Keratinocyte (primary cell): ENCODE data around the gene DCDC2. TPM values are rescaled to one million over a fixed set of nuclear protein-coding genes. Genes with fewer than 3 reads are reported as not detected.
"Not testable (repeated sequence)": the region's sequence is repeated elsewhere in the genome, so short reads cannot be mapped to it uniquely, and the experiment has no call there.

Experiments
- DNase-seq: peaks from one replicate; pipeline ENCODE4 v3.0.0-alpha.2; 2011; ENCODE audit warnings: low read depth, missing footprints, low spot score
- FAIRE-seq: peaks from 2 replicates; lab custom pipeline; 2011; peaks lifted over from hg19 to GRCh38; lab: Jason Lieb, UNC
- H2AFZ ChIP-seq: 2 replicates; pipeline ENCODE4 v1.6.0; 2012; ENCODE audit warnings: low read length, control low read depth, inconsistent platforms; ENCODE audit not compliant: control insufficient read depth
- H3K27ac ChIP-seq: 2 replicates; pipeline ENCODE4 v1.5.1; 2011; ENCODE audit warnings: low read length; ENCODE audit not compliant: control insufficient read depth, insufficient read depth
- H3K27me3 ChIP-seq: 3 replicates; pipeline ENCODE4 v1.6.0; 2011; ENCODE audit warnings: low read length; ENCODE audit not compliant: control insufficient read depth, insufficient read depth; ENCODE audit errors: extremely low read depth
- H3K36me3 ChIP-seq, 2 experiments: 2 replicates in 1 of 2; 3 replicates in 1 of 2; pipeline ENCODE4 v1.5.1; 2011; ENCODE audit warnings: low read length in 2 of 2, mild to moderate bottlenecking in 1 of 2; ENCODE audit not compliant: control insufficient read depth in 2 of 2, insufficient read depth in 2 of 2; ENCODE audit errors: extremely low read depth in 1 of 2
- H3K4me1 ChIP-seq: 3 replicates; pipeline ENCODE4 v1.5.1; 2011; ENCODE audit warnings: low read length; ENCODE audit not compliant: control insufficient read depth, insufficient read depth; ENCODE audit errors: extremely low read depth
- H3K4me2 ChIP-seq: 3 replicates; pipeline ENCODE4 v1.6.0; 2011; ENCODE audit warnings: low read depth, low read length; ENCODE audit not compliant: control insufficient read depth, insufficient read depth; ENCODE audit errors: extremely low read depth
- H3K4me3 ChIP-seq, 3 experiments: fragments of 200-600 bp in 1 of 3; sonication (generic) in 1 of 3; 2 replicates in 2 of 3; 3 replicates in 1 of 3; pipeline ENCODE4 v1.5.1; 2011 to 2016; ENCODE audit warnings: low read length in 3 of 3, mild to moderate bottlenecking in 3 of 3, control low read depth in 2 of 3, inconsistent platforms in 1 of 3, low read depth in 1 of 3, mixed read lengths in 1 of 3, mixed run types in 1 of 3, moderate library complexity in 1 of 3; ENCODE audit not compliant: control insufficient read depth in 2 of 3, insufficient read depth in 2 of 3; ENCODE audit errors: extremely low read depth in 1 of 3
- H3K79me2 ChIP-seq: 2 replicates; pipeline ENCODE4 v1.6.0; 2012; ENCODE audit warnings: low read length; ENCODE audit not compliant: control insufficient read depth, insufficient read depth
- H3K9ac ChIP-seq: 3 replicates; pipeline ENCODE4 v1.6.0; 2011; ENCODE audit warnings: low read length; ENCODE audit not compliant: control insufficient read depth, insufficient read depth; ENCODE audit errors: extremely low read depth
- H3K9me1 ChIP-seq: 3 replicates; pipeline ENCODE4 v1.6.0; 2011; ENCODE audit warnings: low read length; ENCODE audit not compliant: control insufficient read depth, insufficient read depth; ENCODE audit errors: extremely low read depth
- H3K9me3 ChIP-seq: 2 replicates; pipeline ENCODE4 v1.5.1; 2012; ENCODE audit warnings: low read depth, low read length; ENCODE audit not compliant: control insufficient read depth
- H4K20me1 ChIP-seq: 3 replicates; pipeline ENCODE4 v1.6.0; 2011; ENCODE audit warnings: low read length; ENCODE audit not compliant: control insufficient read depth, insufficient read depth; ENCODE audit errors: extremely low read depth
- CTCF ChIP-seq, 3 experiments: IDR thresholded peaks in 1 of 3; conservative IDR thresholded peaks in 1 of 3; optimal IDR thresholded peaks in 1 of 3; 2 replicates in 2 of 3; 3 replicates in 1 of 3; pipeline versions ENCODE3 to v1.5.1; 2011; ENCODE audit warnings: low read length in 3 of 3, mild to moderate bottlenecking in 3 of 3, moderate library complexity in 2 of 3, control low read depth in 1 of 3, inconsistent platforms in 1 of 3; ENCODE audit not compliant: insufficient read depth in 2 of 3; ENCODE audit errors: extremely low read depth in 1 of 3
- EZH2 ChIP-seq: IDR thresholded peaks from one replicate; pipeline ENCODE4 v1.6.1; 2012; ENCODE audit warnings: inconsistent platforms, mild to moderate bottlenecking, low read length, moderate library complexity
- dilution Hi-C: fragments of 300-500 bp; cut with MboI; formaldehyde crosslinking; loops from one replicate; pipeline ENCODE4 v1.7.0; 2020; ENCODE audit warnings: low sequenced_read_pairs; ENCODE audit not compliant: extremely low pct_ligation_motif_present
- polyA plus RNA-seq, 5 experiments: library from polyadenylated mRNA; depleted of rRNA in 3 of 5; stranded (reverse) in 3 of 5; stranded (forward) in 1 of 5; unstranded in 1 of 5; fragments of >200 nt; gene quantifications; 1 replicate in 1 of 5; 2 replicates in 3 of 5; 3 replicates in 1 of 5; pipeline versions ENCODE4 v1.2.1 to v1.2.3, GENCODE V29; 2011 to 2012; ENCODE audit warnings: missing spikeins in 2 of 5, low read depth in 1 of 5, low replicate concordance in 1 of 5

DCDC2 gene
- polyA plus RNA-seq, 1 donor (not counting 4 experiments of a cell fraction or from before 2014, with no cell fraction given): 0.10 TPM

DNA sequence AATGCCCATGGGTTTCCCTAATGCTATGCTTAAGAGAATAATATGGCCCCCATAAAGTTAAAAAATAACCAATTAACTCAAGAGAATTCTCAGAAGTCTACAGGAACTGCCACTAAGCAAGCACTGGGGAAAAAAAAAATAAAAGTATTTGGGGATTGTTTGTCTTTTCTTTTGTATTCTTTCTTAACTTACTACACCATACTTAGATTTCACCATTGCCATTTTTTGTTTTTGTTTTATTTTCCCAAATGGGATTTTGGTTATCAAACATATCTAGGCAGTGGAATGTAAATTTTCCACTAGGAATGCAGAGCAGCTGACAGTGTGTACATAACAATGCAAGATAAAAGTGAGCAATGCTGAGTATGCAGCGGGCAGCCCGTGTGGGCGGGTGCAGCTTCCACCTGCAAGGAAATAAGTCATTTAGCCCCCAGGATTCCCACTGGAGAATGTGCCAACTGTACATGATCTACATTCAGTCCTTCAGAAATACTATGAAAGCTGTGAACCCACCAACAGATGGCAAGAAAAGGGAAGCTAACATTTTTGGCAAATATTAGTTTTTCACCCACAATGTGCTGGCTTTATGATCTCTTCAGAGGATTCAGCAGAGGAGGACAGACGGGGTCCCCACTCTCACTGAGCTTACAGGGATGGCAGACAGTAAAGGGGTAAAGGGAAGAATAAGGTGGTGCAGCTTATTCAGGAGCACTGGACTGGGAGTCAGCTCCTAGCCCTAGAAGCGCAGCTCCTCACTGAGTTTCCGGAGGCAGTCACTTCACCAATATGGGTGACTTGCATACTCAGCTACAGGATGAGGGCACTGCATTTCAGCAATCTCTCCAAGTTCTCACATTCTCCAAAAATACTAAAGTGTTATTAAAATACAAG, 44.4 kb downstream of the DCDC2 start:
- Histone ChIP-seq H4K20me1 (no peaks in the 10 kb centered on the region), H3K27me3 (no peaks in the 10 kb centered on the region), H3K27ac (no peak overlapping the region), H2AFZ (no peak overlapping the region), H3K4me1 (peaks cover 7% of the 10 kb centered on the region), H3K79me2 (no peaks in the 10 kb centered on the region), H3K9me1 (no peaks in the 10 kb centered on the region), H3K9me3 (peaks cover 2% of the 10 kb centered on the region), H3K36me3 (no peaks in the 10 kb centered on the region), H3K4me3 (no peak overlapping the region), H3K9ac (no peak overlapping the region), H3K4me2 (peak overlapping the region; percentile 2)
- peak; percentile 69 for FAIRE-seq
- dilution Hi-C loops: no loop called here
- TF ChIP-seq CTCF (optimal IDR thresholded peaks at IDR 0.05 in 1 of 3, IDR thresholded peaks at IDR 0.05 in 1 of 3, conservative IDR thresholded peaks at IDR 0.05 in 1 of 3; ENCODE audit: extremely low read depth in 1 of 3, insufficient read depth in 2 of 3, low read length in 3 of 3) (no peak), EZH2 (no peak)
- peak; percentile 54 for DNase-seq

DNA sequence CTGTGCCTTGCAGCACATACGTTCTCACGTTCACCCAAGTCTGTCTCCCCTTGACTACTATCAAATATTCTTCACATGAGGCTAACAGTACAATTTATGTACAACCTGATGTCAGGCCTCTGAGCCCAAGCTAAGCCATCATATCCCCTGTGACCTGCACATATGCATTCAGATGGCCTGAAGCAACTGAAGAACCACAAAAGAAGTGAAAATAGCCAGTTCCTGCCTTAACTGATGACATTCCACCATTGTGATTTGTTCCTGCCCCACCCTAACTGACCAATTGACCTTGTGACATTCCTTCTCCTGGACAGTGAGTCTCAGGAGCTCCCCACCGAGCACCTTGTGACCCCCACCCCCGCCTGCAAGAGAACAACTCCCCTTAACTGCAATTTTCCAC, 46.1 kb downstream of the DCDC2 start:
- H2AFZ ChIP-seq, H3K27me3 ChIP-seq, H3K27ac ChIP-seq, H3K4me2 ChIP-seq, dilution Hi-C loops, H3K79me2 ChIP-seq, H3K9ac ChIP-seq, H3K9me3 ChIP-seq, FAIRE-seq, H3K9me1 ChIP-seq, H3K4me3 ChIP-seq, H4K20me1 ChIP-seq, H3K4me1 ChIP-seq, DNase-seq, H3K36me3 ChIP-seq: not testable (repeated sequence)
